Kidney (tissue), 14 donors: Measurements from ENCODE around the gene PTGES3. TPM values are rescaled to one million over a fixed set of nuclear protein-coding genes. Genes with fewer than 3 reads are reported as not detected.

Source experiments
- DNase-seq, 5 donors: peaks; one replicate each; pipeline ENCODE4 v3.0.0-alpha.2; 2013 to 2020
- FAIRE-seq: peaks from 2 replicates; lab custom pipeline; 2012; peaks lifted over from hg19 to GRCh38; lab: Jason Lieb, UNC
- H3K27ac ChIP-seq, 2 donors: one replicate each; pipeline ENCODE4 v1.7.0; 2013; ENCODE audit warnings: low read depth in 2 of 2, low read length in 2 of 2, inconsistent platforms in 1 of 2
- H3K27me3 ChIP-seq: one replicate; pipeline ENCODE4 v1.7.1; 2013; ENCODE audit warnings: low read length, inconsistent platforms; ENCODE audit not compliant: control insufficient read depth, insufficient read depth
- H3K36me3 ChIP-seq, 3 donors: one replicate each; pipeline versions ENCODE4 v1.7.0 to v1.7.1; 2013; ENCODE audit warnings: low read length in 3 of 3, control low read depth in 1 of 3, inconsistent platforms in 1 of 3; ENCODE audit not compliant: insufficient read depth in 3 of 3, control insufficient read depth in 2 of 3
- H3K4me1 ChIP-seq, 3 donors: one replicate each; pipeline versions ENCODE4 v1.7.0 to v1.7.1; 2013; ENCODE audit warnings: low read length in 3 of 3, inconsistent platforms in 1 of 3, low read depth in 1 of 3; ENCODE audit not compliant: control insufficient read depth in 2 of 3, insufficient read depth in 2 of 3
- H3K4me3 ChIP-seq, 3 donors: one replicate each; pipeline versions ENCODE4 v1.7.0 to v1.8.1; 2013; ENCODE audit warnings: low read length in 3 of 3, control low read depth in 1 of 3, inconsistent platforms in 1 of 3
- H3K9ac ChIP-seq, 3 donors: one replicate each; pipeline versions ENCODE4 v1.7.0 to v1.7.1; 2013; ENCODE audit warnings: low read length in 3 of 3, control low read depth in 1 of 3, inconsistent platforms in 1 of 3
- H3K9me3 ChIP-seq, 3 donors: one replicate each; pipeline versions ENCODE4 v1.7.0 to v1.7.1; 2013; ENCODE audit warnings: low read length in 3 of 3, control low read depth in 1 of 3, inconsistent platforms in 1 of 3; ENCODE audit not compliant: control insufficient read depth in 2 of 3, insufficient read depth in 1 of 3
- CTCF ChIP-seq: IDR thresholded peaks from 3 replicates; pipeline ENCODE4 v1.5.1; 2012; ENCODE audit warnings: mild to moderate bottlenecking, moderate library complexity, borderline replicate concordance; ENCODE audit not compliant: insufficient read depth; ENCODE audit errors: extremely low read depth
- intact Hi-C: fragments of 100-400 bp; cut with DNase I; formaldehyde crosslinking; loops from one replicate; pipeline ENCODE4 v1.11.1; 2022
- polyA plus RNA-seq: library from polyadenylated mRNA; stranded (reverse); fragments of 350-450 nt; fragmentation: Illumina TruSeq; extraction: RNeasy Lipid Tissue Mini Kit (QIAGEN cat#74804); gene quantifications from one replicate; pipeline ENCODE4 v1.2.3, GENCODE V29; 2014; ENCODE audit warnings: low read depth, low replicate concordance; ENCODE audit not compliant: insufficient read depth
- total RNA-seq: library from RNA; stranded (reverse); fragmentation: NEBNext Ultra II Directional; extraction: Animal tissue kit (Norgen Biotek cat#: 25700); gene quantifications from one replicate; pipeline ENCODE4 v1.2.1, GENCODE V29; 2021
- donor health status: control.
- donor health status: control.
- donor health status: control.
- donor health status: control.
- donor health status: control.
- donor health status: DM: yes; HTN: yes; CAD: no.
- donor health status: Normal renal cell carcinoma (clear cell type).

The PTGES3 gene
- total and polyA plus RNA-seq, 2 donors from 2014 or later: 186 to 207 TPM

DNA sequence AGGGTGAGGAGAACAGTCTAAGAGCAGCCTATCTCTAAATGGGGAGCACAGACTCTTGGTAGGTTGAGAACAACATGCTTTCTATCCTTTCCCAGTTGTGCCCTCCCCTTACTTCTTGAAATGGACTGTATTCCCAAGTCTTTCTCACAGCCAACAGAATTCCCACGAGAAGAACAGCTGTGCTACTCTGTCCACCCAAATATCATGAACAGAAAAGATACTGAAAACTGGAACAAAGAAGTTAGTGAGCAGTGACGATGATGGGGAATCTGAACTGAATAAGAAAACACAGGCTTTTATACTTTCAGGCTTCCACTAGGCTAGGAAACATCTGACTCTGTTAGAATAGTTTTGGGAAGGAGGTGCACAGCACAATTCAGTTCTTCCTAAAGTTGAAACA is 33.6 kb upstream of the PTGES3 start:
- intact Hi-C loops: no loop called here
- no peak for TF ChIP-seq CTCF
- H3K36me3 ChIP-seq: peaks cover 2 to 7% (median 4%) of the 10 kb centered on the region in 3 donors
- H3K9ac ChIP-seq: peak overlapping the region in 1 of 3 donors; percentile 13
- H3K27ac ChIP-seq: no peak overlapping the region
- no peak for FAIRE-seq
- peak overlapping the region in 2 of 3 donors; percentile 18 to 98 for H3K4me3 ChIP-seq
- H3K9me3 ChIP-seq: no peaks in the 10 kb centered on the region
- no peaks in the 10 kb centered on the region for H3K27me3 ChIP-seq
- DNase-seq: no peak
- peaks cover 3 to 27% (median 18%) of the 10 kb centered on the region in 3 donors for H3K4me1 ChIP-seq

DNA sequence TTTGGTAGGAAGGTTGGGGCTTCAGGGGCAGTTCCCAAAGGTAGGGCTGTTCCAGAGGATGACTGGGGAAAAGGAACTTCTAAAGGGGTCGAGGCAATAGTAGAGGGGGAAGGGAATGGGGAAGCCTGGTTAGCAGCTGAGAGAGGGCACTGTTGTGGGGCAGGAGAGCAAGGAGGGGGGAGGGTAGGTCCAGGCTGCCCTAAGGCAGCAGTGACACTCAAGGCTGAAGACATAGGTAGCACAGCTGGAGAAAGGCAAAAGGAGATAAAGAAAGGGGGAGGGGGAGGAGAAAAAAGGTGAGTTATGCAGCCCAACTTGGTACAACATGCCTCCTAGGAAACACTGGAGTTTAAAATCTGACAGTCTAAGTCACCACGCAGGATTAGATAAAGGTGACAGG is 33.1 kb upstream of the PTGES3 start:
- no peaks in the 10 kb centered on the region for H3K27me3 ChIP-seq
- no peak for TF ChIP-seq CTCF
- H3K27ac ChIP-seq: no peak overlapping the region
- peaks cover 3 to 27% (median 18%) of the 10 kb centered on the region in 3 donors for H3K4me1 ChIP-seq
- no peaks in the 10 kb centered on the region for H3K9me3 ChIP-seq
- H3K36me3 ChIP-seq: peaks cover 2 to 7% (median 4%) of the 10 kb centered on the region in 3 donors
- DNase-seq (no peak), FAIRE-seq (no peak)
- intact Hi-C loops: no loop called here
- no peak overlapping the region for H3K9ac ChIP-seq
- H3K4me3 ChIP-seq: peak overlapping the region in 1 of 3 donors; percentile 7

DNA sequence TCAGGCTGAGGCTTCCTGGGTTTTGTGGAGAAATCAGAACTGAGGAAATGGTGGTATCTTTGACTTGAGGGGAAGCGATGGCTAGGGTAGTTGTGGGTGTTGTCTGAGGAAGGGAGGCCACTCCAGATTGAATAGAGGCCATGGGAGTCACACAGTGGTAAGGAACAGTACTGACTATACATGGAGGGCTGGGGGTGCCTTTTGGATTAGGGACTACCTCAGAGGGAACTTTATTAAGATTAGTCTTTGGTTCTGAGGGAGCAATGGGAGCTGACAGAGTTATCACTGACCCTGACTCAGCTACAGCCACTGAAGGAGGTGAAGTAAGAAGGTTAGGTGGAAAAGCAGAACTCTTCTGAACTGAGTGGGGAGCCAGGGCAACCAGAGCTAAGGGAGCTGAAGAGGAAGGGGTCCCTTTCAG is 32.7 kb upstream of the PTGES3 start:
- intact Hi-C loops: no loop called here
- Histone ChIP-seq H3K27ac (no peak overlapping the region), H3K27me3 (no peaks in the 10 kb centered on the region), H3K36me3 (peaks cover 2 to 7% (median 4%) of the 10 kb centered on the region in 3 donors), H3K9me3 (no peaks in the 10 kb centered on the region), H3K4me3 (no peak overlapping the region), H3K4me1 (peaks cover 3 to 24% (median 18%) of the 10 kb centered on the region in 3 donors), H3K9ac (no peak overlapping the region)
- no peak for TF ChIP-seq CTCF
- DNase-seq: no peak
- FAIRE-seq: no peak

DNA sequence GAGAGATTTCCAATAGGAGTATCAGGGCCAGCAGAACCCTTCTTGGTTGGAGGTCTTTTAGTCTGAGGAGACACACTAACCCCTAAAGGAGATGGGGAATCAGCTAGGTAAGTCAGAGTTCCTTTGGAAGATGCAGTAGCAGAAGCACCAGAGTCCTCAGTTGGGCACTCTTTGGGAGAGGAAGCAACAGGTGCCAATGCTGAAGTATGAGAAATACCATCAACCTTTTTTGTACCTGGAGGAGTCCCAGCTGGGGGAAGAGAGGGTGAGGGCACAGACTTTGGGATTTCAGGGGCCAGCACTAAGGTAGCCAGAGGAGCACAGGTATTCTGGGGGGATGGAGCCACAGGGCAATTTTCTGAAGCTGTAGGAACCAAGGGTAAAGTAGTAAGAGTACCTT is 31.0 kb upstream of the PTGES3 start:
- peaks cover 2 to 13% (median 11%) of the 10 kb centered on the region in 3 donors for H3K36me3 ChIP-seq

More for the DNA sequence above, 31.0 kb upstream of the PTGES3 start:
- no peak overlapping the region for H3K9ac ChIP-seq
- no peaks in the 10 kb centered on the region for H3K27me3 ChIP-seq
- no peak for TF ChIP-seq CTCF
- intact Hi-C loops: no loop called here
- peaks cover 3 to 22% (median 18%) of the 10 kb centered on the region in 3 donors for H3K4me1 ChIP-seq
- no peak overlapping the region for H3K4me3 ChIP-seq
- FAIRE-seq: no peak
- no peaks in the 10 kb centered on the region for H3K9me3 ChIP-seq
- no peak for DNase-seq
- H3K27ac ChIP-seq: no peak overlapping the region
